Measurements from ENCODE around the gene APLF. TPM values are rescaled to one million over a fixed set of nuclear protein-coding genes. Genes with fewer than 3 reads are reported as not detected.

Gene APLF
- total RNA-seq, 2 donors from 2014 or later = 4.9 to 5.8 TPM

DNA sequence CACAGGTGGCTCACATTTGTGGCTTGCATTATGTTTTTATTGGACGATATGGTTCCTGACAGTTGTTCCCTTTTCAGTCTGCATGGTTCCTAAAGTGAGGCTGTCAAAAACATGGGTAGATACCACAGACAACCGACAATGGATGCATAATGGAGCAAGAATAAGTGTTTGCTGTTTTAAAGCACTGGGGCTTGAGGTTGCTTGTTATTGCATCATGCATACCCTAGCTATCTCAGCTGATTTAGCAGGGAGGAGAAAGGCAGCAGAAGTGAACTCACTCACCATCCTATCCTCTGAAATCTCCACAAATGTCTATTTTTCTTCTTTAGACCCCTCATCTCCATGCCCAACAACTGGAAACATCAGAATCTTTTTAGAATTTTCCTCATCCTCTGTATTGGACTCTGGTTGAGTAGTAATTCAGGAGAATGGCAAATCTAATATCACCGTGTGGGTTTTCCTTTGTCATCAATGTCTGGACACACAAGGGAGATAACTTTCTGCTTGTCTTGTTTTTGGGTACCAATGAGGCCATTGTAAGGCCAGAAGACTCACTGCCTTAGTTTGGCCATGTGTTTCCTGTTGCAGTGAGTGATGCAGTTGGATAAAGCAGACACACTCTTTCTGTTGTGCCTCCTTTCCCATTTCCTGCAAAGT lies 47.0 kb upstream of the APLF start:
- Histone ChIP-seq H3K4me3 (no peak overlapping the region), H3K4me1 (ENCODE audit: control insufficient read depth in 1 of 2, low read depth in 2 of 2) (no peaks in the 10 kb centered on the region), H3K27me3 (replicated peaks; ENCODE audit: insufficient read depth) (no peaks in the 10 kb centered on the region), H3K9me3 (no peaks in the 10 kb centered on the region), H3K27ac (no peak overlapping the region), H3K36me3 (no peaks in the 10 kb centered on the region)
- DNase-seq (ENCODE audit: low spot score) (no peak), ATAC-seq (ENCODE audit: insufficient number of reproducible peaks, low FRiP score, low read depth) (no peak)
- TF ChIP-seq, protein P1, sequence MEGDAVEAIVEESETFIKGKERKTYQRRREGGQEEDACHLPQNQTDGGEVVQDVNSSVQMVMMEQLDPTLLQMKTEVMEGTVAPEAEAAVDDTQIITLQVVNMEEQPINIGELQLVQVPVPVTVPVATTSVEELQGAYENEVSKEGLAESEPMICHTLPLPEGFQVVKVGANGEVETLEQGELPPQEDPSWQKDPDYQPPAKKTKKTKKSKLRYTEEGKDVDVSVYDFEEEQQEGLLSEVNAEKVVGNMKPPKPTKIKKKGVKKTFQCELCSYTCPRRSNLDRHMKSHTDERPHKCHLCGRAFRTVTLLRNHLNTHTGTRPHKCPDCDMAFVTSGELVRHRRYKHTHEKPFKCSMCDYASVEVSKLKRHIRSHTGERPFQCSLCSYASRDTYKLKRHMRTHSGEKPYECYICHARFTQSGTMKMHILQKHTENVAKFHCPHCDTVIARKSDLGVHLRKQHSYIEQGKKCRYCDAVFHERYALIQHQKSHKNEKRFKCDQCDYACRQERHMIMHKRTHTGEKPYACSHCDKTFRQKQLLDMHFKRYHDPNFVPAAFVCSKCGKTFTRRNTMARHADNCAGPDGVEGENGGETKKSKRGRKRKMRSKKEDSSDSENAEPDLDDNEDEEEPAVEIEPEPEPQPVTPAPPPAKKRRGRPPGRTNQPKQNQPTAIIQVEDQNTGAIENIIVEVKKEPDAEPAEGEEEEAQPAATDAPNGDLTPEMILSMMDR (IDR thresholded peaks at IDR 0.05) = no peak

DNA sequence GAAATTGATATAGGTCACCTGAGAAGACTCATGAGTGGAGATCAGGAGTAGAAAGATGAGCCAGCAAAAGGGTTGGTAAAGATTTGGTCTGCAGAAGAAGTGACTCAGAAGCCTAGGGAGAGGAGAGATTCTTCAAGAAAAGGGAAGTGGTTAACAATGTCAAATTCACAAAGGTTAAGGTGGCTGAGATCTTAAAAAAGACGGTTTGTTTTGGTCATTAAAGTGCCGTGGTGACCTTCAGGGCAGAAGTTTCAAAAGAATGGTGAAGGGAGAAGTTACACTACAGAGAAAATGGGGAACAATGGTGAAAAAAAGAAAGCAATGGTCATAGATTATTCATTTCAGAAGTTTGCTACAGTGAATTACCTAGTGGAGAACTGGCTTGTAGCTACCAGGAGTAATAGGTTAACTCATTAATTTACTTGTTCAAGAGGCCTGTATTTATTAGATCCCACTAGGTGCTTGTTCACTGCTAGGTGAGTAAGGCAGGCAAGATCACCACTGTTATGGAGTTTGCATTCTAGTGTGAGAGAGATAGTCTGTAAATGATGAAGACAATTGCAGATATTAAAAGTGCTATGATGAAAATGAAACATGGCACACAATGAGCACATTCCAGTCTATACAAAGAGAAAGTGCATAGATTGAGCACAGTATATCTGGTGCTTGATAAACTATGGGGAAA lies 43.3 kb upstream of the APLF start:
- H3K36me3 ChIP-seq = no peaks in the 10 kb centered on the region
- ATAC-seq (ENCODE audit: insufficient number of reproducible peaks, low FRiP score, low read depth) (no peak), DNase-seq (ENCODE audit: low spot score) (no peak)
- TF ChIP-seq, protein P1 (IDR thresholded peaks at IDR 0.05) = no peak
- no peaks in the 10 kb centered on the region for H3K27me3 ChIP-seq (replicated peaks; ENCODE audit: insufficient read depth)
- H3K4me1 ChIP-seq (ENCODE audit: control insufficient read depth in 1 of 2, low read depth in 2 of 2) = no peaks in the 10 kb centered on the region
- H3K9me3 ChIP-seq = no peaks in the 10 kb centered on the region
- H3K27ac ChIP-seq = no peak overlapping the region
- H3K4me3 ChIP-seq = no peak overlapping the region

DNA sequence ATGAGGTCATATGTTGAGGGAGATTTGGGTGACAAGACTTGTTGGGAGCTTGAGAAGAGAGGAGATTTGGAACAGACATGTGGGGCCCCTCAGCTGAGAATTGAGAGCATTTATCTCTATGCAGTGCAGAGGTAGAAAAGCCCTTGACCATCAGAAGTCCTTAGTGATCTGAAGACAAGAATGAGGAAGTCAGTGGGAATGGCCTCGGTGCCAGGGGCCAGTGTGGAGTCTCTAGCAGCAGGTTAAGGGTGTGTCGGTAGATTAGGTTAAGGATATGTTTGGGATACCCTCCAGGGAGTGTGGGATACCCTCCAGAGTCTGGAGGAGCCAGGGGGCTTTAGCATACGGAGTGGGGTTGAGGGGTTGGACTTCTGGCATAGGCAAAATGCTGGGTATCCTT lies 41.9 kb upstream of the APLF start:
- no peak overlapping the region for H3K4me3 ChIP-seq
- H3K36me3 ChIP-seq = no peaks in the 10 kb centered on the region
- ATAC-seq (ENCODE audit: insufficient number of reproducible peaks, low FRiP score, low read depth) (no peak), DNase-seq (ENCODE audit: low spot score) (no peak)
- TF ChIP-seq, protein P1 (IDR thresholded peaks at IDR 0.05) = no peak
- no peaks in the 10 kb centered on the region for H3K9me3 ChIP-seq
- H3K27ac ChIP-seq = no peak overlapping the region
- no peaks in the 10 kb centered on the region for H3K27me3 ChIP-seq (replicated peaks; ENCODE audit: insufficient read depth)
- H3K4me1 ChIP-seq (ENCODE audit: control insufficient read depth in 1 of 2, low read depth in 2 of 2) = no peaks in the 10 kb centered on the region

DNA sequence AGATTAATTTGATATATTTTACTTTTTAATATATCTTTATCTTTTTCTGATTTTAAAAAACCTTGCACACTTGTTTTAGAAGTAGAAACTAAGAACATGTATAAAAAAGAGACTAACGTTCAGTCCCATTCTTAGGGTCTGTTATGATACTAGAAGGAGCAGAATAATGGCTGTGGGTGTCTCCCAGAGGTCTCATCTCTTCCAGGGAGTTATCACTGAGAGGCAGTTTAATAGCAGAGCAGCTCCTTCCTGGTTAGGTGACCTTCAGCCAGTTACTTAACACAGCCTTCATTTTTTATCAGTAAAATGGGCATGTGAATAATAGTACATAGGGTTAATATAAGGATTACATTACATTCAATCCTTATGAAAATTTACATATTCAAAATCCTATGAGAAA lies 40.9 kb upstream of the APLF start:
- no peak for ATAC-seq (ENCODE audit: insufficient number of reproducible peaks, low FRiP score, low read depth)
- Histone ChIP-seq H3K4me3 (no peak overlapping the region), H3K36me3 (no peaks in the 10 kb centered on the region), H3K9me3 (no peaks in the 10 kb centered on the region), H3K4me1 (ENCODE audit: control insufficient read depth in 1 of 2, low read depth in 2 of 2) (peaks cover 0 to 5% of the 10 kb centered on the region in 2 donors), H3K27me3 (replicated peaks; ENCODE audit: insufficient read depth) (no peaks in the 10 kb centered on the region), H3K27ac (no peak overlapping the region)
- no peak for DNase-seq (ENCODE audit: low spot score)
- TF ChIP-seq, protein P1 (IDR thresholded peaks at IDR 0.05) = no peak

DNA sequence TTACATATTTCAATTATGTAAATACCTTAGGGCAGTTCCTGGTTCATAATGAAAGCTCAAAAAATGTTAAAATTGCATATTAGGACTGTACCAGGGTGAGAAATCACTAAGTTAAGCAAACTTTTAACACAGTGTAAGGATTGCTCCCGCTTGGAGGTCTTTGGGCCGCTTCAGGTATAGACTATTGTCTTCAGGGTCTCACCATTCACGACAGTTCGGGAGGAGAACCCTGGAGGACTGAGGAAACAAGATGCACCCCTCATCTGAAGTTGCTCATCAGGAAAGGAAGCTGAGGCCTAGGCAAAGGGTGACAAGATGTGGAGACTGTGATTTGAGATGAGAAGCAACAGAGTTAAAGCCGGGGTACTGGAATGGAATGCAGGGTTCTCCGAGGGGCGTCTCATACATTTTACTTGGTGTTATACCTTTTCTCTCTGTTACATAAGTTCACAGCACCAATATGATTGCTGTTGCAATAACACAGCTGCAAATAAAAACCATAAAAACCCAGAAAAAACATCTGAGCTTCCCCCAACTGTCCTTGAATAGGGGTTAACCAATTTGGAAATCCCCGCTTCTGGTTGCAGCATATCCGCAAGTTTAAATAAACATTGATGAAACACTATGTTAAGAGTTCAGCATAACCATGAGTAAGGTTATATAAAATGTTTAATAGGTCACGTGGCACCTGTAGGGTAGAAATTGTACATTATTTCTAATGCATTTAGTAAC lies 40.4 kb upstream of the APLF start:
- DNase-seq (ENCODE audit: low spot score) = no peak
- H3K27ac ChIP-seq = no peak overlapping the region
- no peaks in the 10 kb centered on the region for H3K9me3 ChIP-seq

More for the DNA sequence above, 40.4 kb upstream of the APLF start:
- Histone ChIP-seq H3K4me3 (no peak overlapping the region), H3K4me1 (ENCODE audit: control insufficient read depth in 1 of 2, low read depth in 2 of 2) (peaks cover 0 to 10% of the 10 kb centered on the region in 2 donors), H3K36me3 (no peaks in the 10 kb centered on the region), H3K27me3 (replicated peaks; ENCODE audit: insufficient read depth) (no peaks in the 10 kb centered on the region)
- ATAC-seq (ENCODE audit: insufficient number of reproducible peaks, low FRiP score, low read depth) = no peak
- TF ChIP-seq, protein P1 (IDR thresholded peaks at IDR 0.05) = no peak

Measured in thoracic aorta (tissue), 2 donors.